Colon (tissue), 2 donors: Measurements from ENCODE around the gene TSPAN2.

Experiments used
- FAIRE-seq: peaks from 2 replicates; lab custom pipeline; 2012; peaks lifted over from hg19 to GRCh38; lab: Jason Lieb, UNC
- donor health status: control.
- donor health status: control.

TSPAN2 gene

DNA sequence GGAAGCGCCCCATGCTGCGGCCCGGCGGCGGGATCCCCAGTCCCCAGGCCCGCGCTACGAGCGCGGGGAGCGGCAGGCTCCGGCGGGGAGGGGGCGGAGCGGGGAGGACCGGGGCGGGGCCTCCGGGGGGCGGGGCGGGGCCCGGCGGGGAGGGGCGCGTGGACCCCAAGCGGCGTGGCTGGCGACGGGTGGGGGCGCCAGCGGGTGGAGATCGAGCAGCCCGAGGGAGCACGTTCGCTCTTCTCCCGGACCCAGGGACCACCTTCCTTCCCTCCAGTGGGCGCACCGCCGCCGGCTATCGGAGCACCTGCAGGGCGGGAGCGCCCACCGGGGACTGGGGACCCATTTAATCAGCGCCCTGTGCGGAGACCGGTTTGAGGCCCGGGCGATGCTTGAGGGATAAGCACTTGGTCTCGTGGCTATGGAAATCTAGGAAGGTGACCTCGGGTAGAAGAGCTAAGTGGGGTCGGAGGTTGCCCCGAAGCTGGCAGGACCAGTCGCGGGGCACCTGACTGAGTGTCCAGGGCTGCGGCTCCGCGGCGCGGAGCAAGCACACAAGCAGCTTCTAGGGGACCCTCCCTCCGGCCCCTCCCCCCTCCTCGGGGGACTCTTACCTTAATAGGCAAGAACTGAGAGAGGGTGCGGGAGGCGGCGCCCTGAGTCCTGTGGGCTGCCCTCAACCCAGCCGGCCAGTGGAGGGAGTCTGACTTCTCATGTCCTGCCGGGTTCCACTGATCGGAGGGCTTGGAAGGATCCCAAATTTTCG is at the start of gene TSPAN2:
TSS of gene TSPAN2 (minus strand) at position 84 of the 766 bp plus-strand sequence. CDS start at position 13, 71 bp downstream.
- FAIRE-seq: no peak

- FAIRE-seq: no peak
These were observed 49.7 kb upstream of the TSPAN2 start for GRCh38 chr1:115138973-115139372.

DNA sequence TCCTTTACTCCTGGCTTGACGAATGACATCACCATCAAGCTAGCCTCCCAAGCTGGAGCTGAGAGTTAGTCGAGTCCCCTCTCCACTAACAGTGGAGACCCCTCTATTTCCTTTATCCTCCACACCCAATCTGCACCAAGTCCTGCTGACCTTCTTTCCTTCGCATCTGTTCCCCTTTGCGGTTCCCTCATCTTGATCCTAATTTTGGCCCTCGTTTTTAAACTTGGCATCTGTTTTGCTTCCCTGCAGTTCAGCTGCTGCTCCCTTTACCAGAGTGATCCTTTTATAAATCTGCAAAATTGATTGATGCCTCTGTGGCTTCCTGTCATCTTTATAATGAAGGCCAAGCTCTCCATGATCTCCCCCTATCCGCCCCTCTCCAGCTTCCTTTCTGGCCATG is 49.0 kb upstream of the TSPAN2 start:
- no peak for FAIRE-seq

DNA sequence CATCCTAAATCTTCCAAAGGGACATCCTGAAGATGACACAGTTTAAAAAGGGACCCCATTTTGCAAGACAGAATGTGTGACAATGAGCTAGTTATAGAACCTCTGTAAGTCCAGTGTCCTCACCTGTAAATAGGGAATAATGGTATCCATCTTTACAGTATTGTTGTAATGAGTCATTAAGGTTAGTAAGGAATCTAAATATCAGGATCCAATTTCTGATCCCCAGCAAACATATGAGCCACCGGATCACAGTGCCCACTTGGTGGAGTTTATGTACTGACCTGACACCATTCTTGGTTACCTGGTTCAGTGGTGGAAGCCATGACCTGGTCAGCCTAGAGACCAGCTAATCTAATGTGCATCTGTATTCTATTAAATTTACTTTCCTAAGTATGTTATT is 47.9 kb upstream of the TSPAN2 start:
- no peak for FAIRE-seq

DNA sequence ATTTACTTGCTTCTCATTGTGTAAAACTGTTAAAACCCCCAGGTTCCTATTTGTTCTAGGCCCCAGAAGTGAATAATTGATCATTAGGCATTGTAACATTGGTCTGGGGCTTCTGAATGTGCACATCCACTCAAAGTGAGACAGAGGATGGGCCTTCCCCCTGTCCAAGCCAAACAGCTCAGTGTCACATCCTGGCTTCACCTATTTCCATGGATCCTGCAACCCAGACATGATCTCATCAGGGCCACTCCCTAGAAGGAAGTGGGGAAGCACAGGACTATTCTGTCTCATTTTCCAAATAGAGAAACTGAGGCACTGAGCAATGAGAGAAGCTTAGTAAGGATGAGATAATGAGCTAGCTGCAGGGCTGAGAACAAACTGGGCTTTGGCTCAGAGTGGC is 47.4 kb upstream of the TSPAN2 start:
- no peak for FAIRE-seq

GRCh38 chr1:115136106-115136505 is 46.8 kb upstream of the TSPAN2 start:
- FAIRE-seq: no peak

- FAIRE-seq: no peak
These were observed 46.4 kb upstream of the TSPAN2 start for GRCh38 chr1:115135681-115136080.

DNA sequence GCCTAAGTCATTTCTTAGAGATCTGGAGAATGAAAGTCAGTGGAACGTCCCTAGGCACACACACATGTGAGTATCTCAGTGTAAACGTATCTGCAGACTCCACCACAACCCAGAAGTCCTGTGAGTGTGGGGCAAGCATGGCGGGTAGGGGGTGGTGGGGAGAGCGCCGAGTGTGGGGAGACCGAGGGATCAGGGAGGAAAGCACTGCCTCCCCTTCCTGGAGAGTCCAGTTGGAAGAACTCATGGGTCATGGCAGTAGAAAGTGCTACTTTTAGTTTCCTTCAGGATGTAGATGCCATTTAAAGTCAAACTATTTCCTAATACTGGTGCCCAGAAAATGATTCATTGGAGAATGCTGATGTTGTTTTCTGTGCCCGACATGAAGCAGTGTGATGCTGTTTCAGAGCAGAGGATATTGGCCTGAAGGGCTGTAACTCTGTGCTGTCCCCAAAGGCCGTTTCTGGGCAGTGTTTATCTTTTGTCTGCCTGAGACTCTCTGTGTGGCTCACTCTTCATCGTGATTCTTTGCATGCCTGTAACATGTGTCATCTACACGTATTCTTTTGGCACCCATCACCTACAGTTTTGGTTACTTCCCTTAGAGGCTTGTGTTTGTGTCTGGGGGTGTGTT is 45.7 kb upstream of the TSPAN2 start:
- no peak for FAIRE-seq

- FAIRE-seq: no peak
These were observed 44.9 kb upstream of the TSPAN2 start for GRCh38 chr1:115134231-115134630.

DNA sequence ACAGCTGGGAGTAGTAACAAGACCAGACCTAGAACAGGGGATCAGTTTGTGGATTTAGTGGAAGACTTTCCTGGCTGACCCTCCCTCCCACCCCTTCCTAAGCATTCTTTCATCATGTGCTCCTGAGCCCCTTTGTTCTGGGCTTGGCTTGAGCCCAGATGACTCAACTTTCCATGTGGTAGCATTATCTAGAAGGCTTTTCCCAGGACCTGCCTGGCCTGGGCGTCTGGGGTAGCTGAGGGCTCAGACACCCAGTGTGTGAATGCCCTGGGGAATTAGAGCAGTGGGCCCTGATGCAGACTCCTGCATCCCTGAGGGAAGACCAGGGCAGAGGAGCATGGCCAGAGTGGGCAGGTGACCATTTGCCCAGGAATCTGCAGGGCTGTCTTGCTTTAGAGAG is 44.1 kb upstream of the TSPAN2 start:
- FAIRE-seq: no peak

DNA sequence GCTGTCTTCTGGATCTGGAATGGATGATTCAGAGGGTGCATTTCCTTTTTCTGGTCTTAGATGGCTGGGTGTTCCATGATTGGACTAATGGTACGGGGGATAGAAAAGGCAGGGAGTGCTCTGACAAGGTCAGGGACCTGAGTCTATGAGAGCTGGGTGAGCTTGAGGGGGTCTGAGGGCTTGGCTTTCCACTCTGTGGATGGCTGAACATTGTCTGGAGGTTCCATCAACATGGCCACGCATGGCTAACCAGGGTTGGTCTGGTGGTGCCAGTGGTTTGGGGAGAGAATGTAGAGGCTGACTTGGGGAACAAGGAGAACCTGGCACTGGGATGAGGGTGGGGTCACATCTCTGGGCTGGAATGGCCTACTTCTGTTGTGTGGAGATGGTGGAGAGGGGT is 41.5 kb upstream of the TSPAN2 start:
- FAIRE-seq: no peak

- no peak for FAIRE-seq
These were observed 39.9 kb upstream of the TSPAN2 start for GRCh38 chr1:115129071-115129640.

- no peak for FAIRE-seq
These were observed 38.2 kb upstream of the TSPAN2 start for GRCh38 chr1:115127539-115127938.

DNA sequence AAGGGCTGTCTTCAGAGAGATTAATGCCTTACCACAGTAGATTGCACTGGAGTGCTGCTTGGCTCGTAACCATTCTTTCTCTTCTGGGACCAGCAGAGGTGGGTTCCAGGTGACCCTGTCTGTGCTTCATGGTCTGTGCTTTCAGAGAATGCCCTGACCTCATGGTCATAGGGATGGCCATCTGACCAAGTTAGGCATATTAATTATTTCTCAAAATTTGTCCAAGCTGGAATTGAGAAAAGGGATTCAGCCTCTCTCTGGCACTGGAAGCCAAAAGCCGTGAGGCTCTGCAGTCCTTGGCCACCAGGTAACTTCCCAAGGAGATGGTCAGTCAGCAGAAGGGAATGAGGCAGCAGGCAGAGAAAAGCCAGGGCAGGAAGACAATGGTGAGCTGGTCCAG is 37.2 kb upstream of the TSPAN2 start:
- FAIRE-seq: no peak

DNA sequence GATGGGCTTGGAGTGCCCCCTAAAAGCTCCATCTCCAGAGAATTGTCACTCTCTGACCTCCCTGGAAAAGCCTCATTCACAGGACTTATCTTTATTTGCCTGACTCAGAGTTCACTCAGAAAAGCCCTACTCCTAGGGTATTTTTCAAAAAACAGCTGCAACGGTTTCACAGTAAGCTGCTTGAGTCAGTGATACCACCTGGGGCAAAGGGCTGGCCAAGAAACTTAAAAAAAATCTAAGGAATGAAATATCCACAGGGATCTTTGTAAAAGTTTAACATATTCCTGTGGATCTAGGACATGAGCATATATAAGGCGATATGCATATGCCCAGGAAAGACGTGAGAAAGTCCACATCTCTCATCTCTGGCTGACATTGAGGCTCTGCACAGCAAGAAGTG is 33.8 kb upstream of the TSPAN2 start:
- no peak for FAIRE-seq

GRCh38 chr1:115121793-115122192 is 32.5 kb upstream of the TSPAN2 start:
- FAIRE-seq: no peak

GRCh38 chr1:115120296-115120695 is 31.0 kb upstream of the TSPAN2 start:
- FAIRE-seq: no peak

DNA sequence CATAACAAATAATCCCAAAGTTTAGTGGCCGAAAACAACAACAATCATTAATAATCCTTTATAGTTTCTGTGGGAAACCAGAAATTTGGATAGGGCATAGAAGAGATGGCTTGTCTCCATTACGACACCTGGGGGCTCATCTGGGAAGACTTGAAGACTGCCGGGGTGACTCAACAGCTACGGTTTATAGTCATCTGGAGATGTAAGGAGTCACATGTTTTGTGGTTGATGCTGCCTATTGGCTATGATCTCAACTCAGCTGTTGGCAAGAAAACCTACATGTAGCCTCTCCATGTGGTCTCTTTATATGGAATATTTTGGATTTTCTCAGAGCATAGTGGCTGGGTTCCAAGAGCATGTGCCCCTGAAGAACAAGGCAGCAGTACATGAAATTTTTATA is 29.3 kb upstream of the TSPAN2 start:
- no peak for FAIRE-seq

GRCh38 chr1:115118086-115118485 is 28.8 kb upstream of the TSPAN2 start:
- FAIRE-seq: no peak

- FAIRE-seq: no peak
These were observed 28.0 kb upstream of the TSPAN2 start for GRCh38 chr1:115117298-115117697.

GRCh38 chr1:115116512-115116911 is 27.2 kb upstream of the TSPAN2 start:
- no peak for FAIRE-seq

DNA sequence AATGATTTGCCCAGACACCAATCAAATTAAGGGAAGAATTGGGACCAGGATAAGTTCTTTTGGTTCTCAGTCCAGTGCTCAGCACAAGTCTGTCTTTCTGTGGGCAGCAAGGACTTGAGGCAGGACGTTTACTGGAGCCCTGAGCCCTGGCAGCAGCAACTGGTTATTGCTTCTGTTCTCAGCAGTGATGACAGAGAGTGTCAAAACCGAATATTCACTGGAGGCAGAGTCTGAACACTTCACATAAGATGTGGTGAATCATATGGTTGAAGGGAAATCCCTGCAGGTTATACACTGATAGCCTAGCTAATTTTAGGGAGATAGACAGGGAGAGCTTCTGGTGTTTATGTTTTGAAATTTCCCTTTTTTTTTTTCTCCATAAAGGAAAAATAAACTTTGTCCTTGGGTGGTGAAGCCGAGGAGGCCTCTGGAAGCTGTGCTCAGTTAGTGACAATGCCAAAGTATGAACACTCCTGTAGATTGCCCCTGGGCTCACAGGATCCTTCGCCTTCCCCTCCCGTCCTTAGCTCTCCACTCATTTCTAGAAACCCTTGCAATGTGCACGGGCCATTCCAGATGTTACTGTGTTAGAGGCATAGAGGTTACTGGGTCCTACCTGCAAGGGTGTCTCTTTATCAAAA is 26.3 kb upstream of the TSPAN2 start:
- FAIRE-seq: no peak

- no peak for FAIRE-seq
These were observed 25.0 kb upstream of the TSPAN2 start for GRCh38 chr1:115114308-115114707.
